Measurements from ENCODE around the gene YIPF5.
A peak's percentile ranks its signal among the peaks of the same experiment; 100 is the strongest.

The YIPF5 gene

DNA sequence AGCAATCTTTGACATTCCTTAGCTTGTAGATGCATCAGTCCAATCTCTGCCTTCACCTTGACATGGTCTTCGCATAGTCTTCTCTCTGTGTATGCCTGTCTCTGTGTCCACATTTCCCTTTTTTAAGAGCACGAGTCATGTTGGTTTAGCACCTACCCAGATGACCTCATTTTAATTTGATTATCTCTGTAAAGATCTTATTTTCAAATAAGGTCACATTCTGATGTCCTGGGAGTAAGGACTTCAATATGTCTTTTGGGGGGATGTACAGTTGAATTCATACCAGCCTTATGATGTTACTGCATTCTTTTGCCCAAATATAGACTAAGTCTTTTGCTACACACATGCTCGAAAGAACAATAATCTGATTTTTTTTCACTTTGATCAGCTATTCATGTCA lies 7.1 kb upstream of the YIPF5 start:
- DNase-seq (ENCODE audit: low read depth) = no peak

DNA sequence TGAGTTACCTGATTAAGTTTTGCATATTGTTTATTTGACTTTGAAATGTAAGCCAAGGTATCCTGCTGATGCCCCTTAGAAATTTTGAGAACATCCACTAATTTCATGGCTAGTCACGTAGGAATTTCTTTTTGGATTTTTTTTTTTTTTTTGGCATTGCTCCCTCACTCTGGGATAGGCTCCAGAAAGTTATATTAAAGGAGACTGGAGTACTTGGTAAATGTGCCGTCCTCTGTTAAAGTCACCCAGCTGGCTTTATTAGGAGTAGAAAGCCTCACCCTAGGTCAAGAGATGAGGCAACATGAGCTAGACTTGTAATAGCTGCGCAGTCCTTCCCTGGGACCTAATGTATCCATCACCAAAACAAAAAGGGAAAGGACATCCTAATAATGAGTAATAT lies 3.3 kb upstream of the YIPF5 start:
- no peak for DNase-seq (ENCODE audit: low read depth)

DNA sequence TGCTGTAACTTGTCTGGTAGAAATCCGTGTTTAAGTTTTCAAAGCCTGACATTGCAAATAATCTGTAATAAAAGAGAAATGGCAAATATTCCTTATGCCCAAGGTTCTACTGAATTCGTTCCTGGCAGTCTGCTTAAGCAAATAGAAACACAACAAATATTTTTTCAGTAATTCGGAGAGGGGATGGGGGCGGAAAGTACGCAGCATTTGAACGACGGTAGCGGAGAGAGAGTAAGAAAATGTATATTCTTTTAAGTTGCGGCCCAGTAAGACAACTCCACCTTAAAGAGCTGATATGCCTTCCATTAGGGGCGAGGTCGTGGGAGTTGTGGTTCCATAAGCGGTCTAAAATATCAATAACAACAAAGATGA lies 569 bp downstream of the YIPF5 start:
- no peak for DNase-seq (ENCODE audit: low read depth)

DNA sequence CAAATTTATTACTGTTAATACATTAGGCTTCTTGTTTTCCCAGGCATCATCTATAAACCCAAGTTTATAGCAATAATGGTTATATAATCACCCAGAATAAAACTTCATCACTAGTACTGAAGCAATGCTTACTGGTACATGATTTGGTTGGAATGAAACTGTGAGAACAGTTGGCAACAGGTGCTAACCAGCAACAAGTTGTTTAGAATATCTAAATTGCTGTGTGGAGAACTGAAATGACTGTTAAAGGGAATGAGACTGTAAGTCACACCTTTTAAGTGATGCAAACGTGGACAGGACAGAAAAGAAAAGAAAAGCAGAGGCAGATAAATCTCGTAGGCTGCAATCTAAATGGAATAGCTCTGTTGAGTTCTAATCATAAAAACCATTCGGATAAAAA lies 2.5 kb downstream of the YIPF5 start:
- no peak for DNase-seq (ENCODE audit: low read depth)

DNA sequence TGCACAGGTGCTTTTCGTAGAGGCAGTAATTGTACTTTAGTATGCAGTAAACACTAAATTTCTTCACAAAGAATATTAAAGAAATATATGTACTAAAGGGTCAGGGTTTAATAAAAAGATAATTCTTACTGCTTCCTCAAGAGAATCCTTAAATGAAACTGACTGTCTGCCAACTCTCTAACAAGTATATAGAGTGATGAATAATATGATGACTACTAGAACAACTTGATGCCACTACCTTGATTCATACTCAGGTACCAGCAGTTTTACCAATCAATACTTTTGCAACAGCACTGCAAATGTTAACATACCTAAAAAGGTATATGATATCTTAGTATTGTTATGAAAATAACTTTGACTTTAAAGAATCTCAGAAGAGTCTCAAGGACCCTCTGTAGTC lies 3.8 kb downstream of the YIPF5 start:
- no peak for DNase-seq (ENCODE audit: low read depth)

DNA sequence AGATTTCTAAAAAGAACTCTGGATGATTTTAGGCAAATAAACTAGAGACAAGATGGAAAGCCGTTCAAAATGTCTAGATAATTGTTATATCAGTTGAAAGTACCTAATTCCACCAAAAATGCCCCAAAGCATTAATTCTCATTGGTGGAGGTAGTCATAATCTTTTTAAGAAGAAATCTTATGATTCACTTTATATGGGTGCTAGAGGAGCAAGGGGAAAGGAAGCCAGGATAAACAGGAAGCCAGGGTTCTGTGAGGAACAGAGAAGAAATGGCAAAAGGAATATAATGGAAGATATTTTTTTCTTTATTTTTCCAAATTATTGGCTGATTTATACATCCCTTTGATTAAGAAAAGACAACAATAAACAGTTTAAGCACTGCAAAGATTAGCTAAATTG lies 7.8 kb downstream of the YIPF5 start:
- no peak for DNase-seq (ENCODE audit: low read depth)

DNA sequence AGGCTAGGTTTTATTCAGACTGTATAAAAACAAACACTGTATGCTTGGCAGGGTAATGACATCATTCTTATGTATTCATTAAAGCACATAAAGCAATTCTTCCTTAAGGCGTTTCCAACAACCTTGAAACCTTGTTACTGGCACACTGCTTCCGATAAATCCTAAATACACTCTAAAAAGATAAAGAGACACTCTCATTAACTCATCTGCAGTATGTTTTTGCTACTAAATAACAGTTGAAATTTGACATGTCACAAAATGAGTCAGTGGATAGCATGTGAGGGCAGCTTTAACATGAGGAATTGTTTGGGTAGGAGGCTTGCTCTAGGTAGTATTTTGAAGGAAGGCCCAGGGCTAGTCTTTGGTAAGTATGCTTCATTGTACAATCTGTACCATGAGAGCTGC lies 13.7 kb downstream of the YIPF5 start:
- no peak for DNase-seq (ENCODE audit: low read depth)

DNA sequence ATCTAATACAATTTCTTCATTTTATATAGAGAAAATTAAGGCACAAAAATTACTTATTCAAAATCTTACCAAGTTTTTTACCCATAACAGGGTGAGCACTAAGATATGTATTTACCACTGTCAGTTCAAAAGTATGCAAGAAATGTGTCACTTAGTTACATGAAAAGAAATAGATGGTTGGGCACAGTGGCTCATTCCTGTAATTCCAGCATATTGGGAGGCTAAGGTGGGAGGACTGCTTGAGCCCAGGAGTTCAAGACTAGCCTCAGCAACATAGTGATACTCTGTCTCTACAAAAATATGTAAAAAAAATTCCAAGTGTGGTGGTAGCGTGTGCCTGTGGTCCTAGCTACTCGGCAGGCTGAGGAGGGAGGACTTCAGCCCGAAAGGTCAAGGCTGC lies 19.4 kb downstream of the YIPF5 start:
- DNase-seq (ENCODE audit: low read depth) = no peak

DNA sequence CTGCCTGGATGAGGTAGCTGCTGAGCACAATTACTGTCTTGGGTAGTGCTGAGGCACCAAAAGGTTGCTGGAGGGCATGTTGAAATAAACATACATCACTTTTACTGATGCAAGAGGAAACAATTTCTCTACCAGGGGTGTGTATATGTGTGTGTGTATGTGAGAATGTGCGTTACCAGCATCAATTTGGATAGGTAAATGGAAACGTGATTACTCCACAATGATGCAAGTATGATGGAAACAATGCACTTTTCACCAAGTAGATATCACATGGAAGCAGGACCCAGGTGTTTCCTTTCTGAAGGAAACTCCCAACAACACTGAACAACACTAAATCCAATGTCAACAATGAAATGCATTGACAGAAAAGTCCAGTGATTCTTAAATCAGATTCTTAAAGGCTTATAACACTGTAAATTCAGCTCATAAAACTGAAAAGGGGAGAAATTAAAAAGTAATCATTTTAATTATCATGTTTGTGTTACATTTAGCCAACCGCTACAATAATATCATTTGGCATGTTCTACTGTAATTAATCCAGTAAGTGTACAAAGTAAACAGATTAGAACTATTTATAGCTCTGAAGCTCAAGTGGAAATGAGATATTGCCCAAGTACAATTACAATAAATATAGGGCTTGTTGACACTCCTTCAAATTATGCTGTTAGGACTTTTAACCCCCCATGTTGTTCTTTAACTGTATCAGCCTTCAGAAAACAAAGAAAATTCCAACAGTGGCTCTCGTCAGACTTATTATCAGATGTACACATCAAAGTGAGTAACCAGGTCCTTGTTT lies 25.3 kb downstream of the YIPF5 start:
- no peak for DNase-seq (ENCODE audit: low read depth)

DNA sequence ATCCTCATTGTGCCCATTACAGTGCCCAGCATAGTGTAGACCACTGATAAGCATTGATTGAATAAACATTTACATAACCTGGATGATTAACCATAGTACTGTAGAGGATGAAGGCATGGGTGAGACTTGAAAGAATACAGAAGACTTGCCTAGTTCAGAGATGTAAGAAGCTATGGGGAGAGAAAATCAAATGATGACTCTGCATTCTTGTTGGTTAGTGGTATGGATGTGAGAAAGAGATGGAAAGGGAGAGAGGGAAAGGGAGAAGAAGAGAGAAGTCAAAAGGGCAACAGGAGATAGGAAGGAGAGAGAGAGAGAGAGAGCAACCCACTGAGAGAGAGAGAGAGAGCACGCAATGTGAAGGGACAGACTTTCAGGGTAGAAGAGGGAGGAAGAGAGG lies 26.8 kb downstream of the YIPF5 start:
- no peak for DNase-seq (ENCODE audit: low read depth)

DNA sequence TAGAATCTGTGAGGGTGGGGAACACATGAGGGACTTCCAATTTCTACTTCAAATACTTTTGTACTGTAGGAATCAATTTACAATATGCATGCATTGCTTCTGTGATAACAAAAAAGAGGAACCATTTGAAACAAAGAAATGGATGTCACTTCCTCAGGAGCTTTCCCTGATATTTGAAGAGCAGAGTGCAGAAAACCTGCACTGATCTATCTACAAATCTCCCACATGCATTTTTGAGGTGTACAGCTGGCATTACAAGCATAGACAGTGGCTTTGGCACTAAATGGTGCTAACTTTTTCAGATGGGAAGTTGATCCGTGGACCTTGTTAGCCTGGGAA lies 27.7 kb downstream of the YIPF5 start:
- no peak for DNase-seq (ENCODE audit: low read depth)

DNA sequence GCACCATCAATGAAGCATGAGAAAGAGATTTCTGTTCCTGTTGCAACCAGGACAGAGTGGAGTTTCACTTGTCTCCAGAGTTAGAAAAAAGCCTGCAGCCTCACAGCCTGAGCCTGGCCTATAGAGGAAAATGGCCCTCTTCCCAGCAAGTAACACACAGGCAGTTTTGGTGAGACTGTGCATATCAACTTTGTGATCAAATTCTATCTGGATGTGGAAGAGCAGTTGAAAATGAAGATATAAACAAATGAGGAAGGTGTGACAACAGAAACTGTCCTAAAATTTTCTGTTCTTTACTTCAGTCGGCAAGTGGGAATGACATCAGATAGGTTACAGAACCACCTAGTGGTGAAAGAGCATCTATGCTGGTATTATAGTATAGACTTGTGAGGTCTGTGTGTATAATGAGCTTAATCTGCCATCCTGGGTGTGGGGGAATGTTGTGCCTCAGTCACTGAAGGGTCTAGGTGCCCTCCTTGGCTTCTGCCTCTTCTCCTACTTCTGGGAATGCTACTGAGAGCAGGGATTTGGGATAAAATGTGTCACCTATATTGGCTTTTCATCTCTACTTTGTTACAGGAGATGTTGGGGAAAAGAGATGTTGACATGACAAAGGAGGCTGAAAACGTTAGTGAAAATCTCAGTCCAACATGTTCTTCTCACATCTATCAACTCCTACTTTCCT lies 28.2 kb downstream of the YIPF5 start:
- DNase-seq (ENCODE audit: low read depth) = peak; percentile 50

DNA sequence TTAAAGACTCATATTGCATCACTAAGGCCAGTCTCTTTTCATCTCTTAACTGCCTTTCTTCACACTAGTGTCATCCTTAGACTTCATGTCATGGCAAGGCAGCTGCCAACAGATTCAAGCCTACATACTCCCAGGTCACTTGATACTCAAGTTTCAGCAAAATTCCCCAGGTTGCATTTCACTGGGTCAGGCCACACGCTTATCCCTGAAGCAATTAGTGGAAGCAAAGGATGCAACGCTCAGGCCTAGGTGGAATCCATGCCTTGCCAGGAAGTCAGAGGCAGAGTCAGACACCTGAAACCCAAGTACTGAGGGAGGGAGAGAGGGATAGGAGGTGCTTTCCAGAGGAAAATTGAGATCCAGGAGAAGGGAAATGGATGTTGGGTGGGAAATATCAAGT lies 28.9 kb downstream of the YIPF5 start:
- peak; percentile 10 for DNase-seq (ENCODE audit: low read depth)

DNA sequence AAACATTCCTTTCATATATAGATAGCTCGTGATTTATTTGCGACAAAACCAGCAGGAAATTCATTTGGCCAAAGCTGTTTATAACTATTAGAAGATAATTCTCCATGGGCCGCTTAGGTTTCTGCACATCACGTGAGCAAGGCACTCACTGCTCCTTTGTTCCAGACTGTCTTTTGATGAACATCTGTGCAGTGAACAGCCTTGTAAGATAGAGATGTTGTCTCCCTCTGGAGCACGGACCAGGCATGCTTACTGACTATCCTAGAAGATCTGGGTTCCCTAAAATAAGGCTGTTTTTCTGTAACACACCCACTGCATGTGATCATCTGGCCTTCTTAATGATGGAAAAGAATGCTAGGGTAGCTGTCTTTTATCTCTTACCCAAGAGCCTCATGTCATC lies 30.9 kb downstream of the YIPF5 start:
- DNase-seq (ENCODE audit: low read depth) = peak; percentile 62

DNA sequence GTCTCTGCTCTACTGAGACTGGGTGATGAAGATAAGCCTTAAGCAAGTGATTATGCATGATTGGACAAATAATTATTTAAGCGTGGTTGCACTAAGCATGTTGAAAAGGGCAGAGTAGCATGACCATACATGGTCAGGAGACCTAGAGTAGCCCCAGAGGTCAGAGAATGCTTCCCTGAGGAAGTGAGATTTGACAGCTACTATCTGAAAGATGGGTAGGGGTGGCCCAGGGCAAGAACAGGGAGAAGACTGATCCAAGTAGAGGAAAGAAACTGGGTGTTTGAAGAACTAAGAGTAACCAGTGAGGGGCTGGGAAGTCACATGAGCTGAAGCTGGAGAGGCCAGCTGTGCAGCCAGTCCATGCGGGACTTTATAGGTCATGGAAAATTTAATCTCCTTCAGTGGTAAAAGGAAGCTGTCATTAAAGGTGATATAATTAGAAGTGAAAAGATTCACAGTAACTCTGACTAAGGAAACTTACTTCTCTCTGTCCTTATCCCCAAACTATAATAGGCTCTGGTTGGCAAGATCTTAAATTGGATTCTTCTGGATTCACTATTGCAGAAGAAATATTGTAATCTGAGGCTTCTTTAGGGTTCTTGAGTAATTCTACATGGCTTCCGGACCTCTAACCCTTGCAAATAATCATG lies 35.2 kb downstream of the YIPF5 start:
- DNase-seq (ENCODE audit: low read depth) = peak; percentile 63

DNA sequence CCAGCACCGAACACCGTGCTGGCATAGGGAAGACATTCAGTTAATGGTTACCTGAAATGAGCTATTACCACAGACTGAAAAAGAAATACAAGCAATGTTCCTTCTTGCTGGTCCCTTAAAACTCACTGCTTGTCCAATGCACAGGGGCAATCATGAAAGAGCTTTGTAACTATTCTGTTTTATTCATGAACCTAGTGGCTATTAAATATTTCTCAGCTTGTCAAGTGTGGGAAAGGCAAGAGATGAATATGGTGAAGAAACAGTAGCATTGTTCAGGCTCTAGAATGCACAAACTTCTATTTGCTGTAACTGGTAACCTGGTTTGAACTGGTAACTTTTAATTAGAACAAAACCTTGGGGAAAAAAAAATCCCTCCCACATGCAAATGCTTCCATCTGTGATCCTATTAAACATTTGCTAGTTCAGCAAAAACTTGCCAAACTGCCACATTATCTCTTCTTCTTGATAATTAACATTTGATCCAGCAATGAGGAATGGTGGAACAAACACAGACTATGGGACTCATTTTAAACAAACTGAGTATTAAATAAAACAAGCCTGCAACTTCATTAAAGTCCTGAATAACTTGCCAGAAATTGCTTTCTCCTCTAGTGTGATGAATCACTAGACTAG lies 36.1 kb downstream of the YIPF5 start:
- DNase-seq (ENCODE audit: low read depth) = no peak

DNA sequence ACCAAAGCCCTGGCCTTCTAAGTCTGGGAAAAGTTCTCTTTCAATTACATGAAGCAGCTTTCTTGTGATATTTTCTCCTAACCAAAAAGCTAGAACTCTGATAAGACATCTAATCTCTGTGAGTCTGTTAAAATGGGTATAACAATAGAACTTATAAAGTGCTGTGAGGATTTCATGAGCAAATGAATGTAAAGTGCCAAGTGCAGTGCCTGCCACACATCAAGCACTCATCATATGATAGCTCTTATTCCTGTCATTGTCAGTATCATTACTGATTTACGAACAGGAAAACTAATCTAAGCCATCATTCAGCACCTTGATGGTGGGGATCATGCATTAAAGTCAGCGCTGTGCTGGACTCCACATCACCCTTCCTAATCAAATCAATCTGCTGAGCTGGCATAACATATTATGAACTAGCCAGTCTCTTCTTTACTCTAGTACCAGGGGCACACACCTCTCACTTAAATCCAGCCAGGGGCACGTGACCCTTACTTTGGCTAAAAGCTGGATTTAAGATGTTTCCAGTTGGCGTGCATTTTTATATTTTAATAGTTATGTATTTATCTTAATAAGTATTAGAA lies 37.3 kb downstream of the YIPF5 start:
- no peak for DNase-seq (ENCODE audit: low read depth)

DNA sequence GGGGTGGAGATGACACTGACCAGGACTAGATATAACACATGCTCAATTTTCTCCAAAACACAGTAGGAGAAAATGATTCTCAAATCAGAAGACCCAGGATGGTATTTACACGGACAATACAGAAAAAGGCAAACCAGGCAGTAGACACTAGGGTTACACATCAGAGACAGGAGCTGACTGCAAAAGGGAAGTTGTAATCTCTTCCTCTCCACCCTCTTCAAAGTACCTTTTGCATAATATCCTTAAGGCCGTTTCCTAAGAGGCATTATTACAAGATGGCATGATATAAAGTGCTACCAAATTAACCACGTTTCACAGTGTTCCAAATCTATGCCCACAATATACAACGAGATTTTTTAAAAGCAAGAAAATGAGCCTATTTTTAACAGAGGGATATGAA lies 39.2 kb downstream of the YIPF5 start:
- DNase-seq (ENCODE audit: low read depth) = no peak

DNA sequence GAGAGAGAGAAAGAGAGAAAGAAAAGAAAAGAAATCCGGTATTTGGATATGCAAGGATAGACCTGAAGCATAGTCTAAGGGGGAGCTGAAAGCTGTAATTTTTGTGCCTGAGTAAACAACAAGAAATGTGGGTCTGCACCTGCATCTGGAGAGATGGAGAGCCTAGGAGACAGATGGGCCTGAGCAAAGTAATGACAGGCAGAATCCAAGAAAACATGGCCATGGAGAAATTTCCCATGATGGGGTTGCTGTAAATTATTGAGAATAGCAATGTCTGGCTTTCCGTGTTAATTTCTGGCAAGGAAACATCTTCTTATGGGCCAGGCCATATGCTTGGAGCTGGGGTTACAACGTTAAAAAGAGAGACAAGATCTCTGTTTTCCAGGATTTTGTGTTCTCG lies 40.2 kb downstream of the YIPF5 start:
- DNase-seq (ENCODE audit: low read depth) = no peak

DNA sequence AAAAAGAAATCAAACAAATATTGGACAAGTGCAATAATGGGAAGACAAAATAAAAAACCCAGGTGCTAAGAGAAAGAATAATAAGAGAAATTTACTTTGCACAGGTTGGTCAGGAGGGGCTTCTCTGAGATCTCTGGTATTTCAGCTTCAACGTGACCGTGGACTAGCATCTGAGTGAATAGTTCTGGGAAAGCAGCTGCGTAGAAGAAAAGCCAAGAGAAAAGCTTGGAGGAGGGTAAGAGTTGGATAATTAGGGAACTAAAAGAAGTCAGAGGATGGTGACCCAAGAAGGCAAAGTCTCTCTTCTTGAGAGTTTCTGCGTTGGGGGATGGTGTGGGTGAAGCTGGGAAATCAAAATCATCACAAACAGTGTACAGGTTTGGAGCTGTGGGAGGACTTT lies 41.6 kb downstream of the YIPF5 start:
- no peak for DNase-seq (ENCODE audit: low read depth)

DNA sequence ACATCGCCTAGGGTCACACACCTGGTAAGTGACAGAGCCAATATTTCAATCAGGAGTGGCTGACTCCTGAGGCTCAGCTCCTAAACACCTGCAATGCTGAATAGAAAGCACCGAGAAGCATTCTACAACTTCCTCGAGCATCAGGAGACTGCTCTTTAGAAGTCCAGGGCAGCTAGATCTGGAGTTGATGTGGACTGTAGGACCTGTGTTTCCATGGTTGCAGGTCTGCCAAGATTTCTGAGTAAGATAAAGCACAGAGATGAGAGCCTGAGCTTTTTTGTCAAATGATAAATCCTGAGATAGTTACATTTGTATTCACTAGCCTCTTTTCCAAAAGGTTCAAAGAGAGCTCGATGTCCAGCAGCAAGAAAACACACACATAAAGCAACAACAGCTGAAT lies 43.8 kb downstream of the YIPF5 start:
- DNase-seq (ENCODE audit: low read depth) = no peak

DNA sequence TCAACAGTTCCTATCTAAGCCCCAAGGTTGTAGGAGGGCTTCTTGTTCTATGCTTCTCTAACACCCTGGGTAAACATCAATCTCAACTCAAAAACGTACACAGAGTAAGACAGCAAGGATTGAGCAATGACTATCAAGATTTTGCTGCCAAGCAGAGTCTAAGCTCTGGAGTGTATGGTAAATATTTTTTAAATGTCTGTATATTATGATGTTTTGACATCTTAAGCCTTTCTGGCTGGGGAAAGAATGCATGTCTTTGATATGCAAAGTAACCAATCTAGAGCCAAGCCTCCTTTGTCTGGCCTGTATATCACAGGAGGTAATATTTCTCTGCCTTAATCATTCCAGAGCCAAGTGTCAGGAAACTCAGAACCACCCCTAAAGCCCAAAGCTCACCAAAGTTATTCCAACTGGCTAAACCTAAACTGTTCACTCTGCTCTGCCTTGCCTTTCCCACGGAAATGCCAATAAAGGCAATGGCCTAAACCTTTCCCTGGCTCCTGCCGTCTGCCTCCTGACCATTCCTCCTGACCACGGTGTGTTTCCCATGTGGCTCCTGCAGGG lies 45.2 kb downstream of the YIPF5 start:
- DNase-seq (ENCODE audit: low read depth) = no peak
